SK-N-SH (cell line): Measurements from ENCODE around the gene CLC. TPM values are rescaled to one million over a fixed set of nuclear protein-coding genes. Genes with fewer than 3 reads are reported as not detected.

Experiments
- CTCF ChIA-PET: fragments of 300-600, 350-600 bp; formaldehyde crosslinking; extraction: SDS; loops from one replicate; lab custom pipeline; 2021; lab: Yijun Ruan, JAX
- POLR2A ChIA-PET: fragments of 350-600 bp; sonication (Branson Sonifier 250); formaldehyde crosslinking; extraction: SDS; loops from one replicate; lab custom pipeline; 2020; ENCODE audit warnings: antibody characterized with exemption, inconsistent platforms; lab: Yijun Ruan, JAX
- DNase-seq: peaks from one replicate; pipeline ENCODE4 v3.0.0; 2012
- H2AFZ ChIP-seq: fragments of 200-600 bp; sonication (generic); 2 replicates; pipeline ENCODE4 v1.8.1; 2016; ENCODE audit warnings: antibody characterized with exemption, mild to moderate bottlenecking, low read depth
- H3F3A ChIP-seq: fragments of 200-600 bp; sonication (generic); replicated peaks from 2 replicates; pipeline ENCODE3; 2016; ENCODE audit warnings: antibody characterized with exemption, mild to moderate bottlenecking; ENCODE audit not compliant: insufficient read depth
- H3K27ac ChIP-seq, 2 experiments: fragments of 200-500 bp in 1 of 2; fragments of 200-600 bp in 1 of 2; sonication (Bioruptor generic) in 1 of 2; sonication (generic), shearing (Covaris generic) in 1 of 2; 2 replicates each; pipeline versions ENCODE4 v1.5.1 to v1.6.1; 2014 to 2016; ENCODE audit warnings: low read depth in 2 of 2, inconsistent platforms in 1 of 2, low read length in 1 of 2, mild to moderate bottlenecking in 1 of 2, mixed read lengths in 1 of 2
- H3K27me3 ChIP-seq: fragments of 200-600 bp; sonication (generic), shearing (Covaris generic); 2 replicates; pipeline ENCODE4 v1.6.1; 2016; ENCODE audit warnings: mixed run types; ENCODE audit not compliant: insufficient read depth
- H3K36me3 ChIP-seq, 2 experiments: fragments of 200-500 bp in 1 of 2; fragments of 200-600 bp in 1 of 2; sonication (Bioruptor generic) in 1 of 2; sonication (generic) in 1 of 2; replicated peaks in 1 of 2; 2 replicates each; pipeline versions ENCODE3 to v1.5.1; 2014 to 2016; ENCODE audit warnings: low read length in 1 of 2, mild to moderate bottlenecking in 1 of 2; ENCODE audit not compliant: insufficient read depth in 2 of 2, control insufficient read depth in 1 of 2
- H3K4me1 ChIP-seq, 2 experiments: fragments of 200-500 bp in 1 of 2; fragments of 200-600 bp in 1 of 2; sonication (Bioruptor generic) in 1 of 2; sonication (generic), shearing (Covaris generic) in 1 of 2; 2 replicates each; pipeline versions ENCODE4 v1.5.1 to v1.6.1; 2014 to 2016; ENCODE audit warnings: low read depth in 1 of 2, low read length in 1 of 2, mixed run types in 1 of 2; ENCODE audit not compliant: insufficient read depth in 2 of 2, control insufficient read depth in 1 of 2
- H3K4me2 ChIP-seq: fragments of 200-600 bp; sonication (generic), shearing (Covaris generic); 2 replicates; pipeline ENCODE4 v1.6.1; 2017; ENCODE audit warnings: mixed run types
- H3K4me3 ChIP-seq, 2 experiments: fragments of 200-500 bp in 1 of 2; fragments of 200-600 bp in 1 of 2; sonication (Bioruptor generic) in 1 of 2; sonication (generic), shearing (Covaris generic) in 1 of 2; 2 replicates each; pipeline versions ENCODE4 v1.5.1 to v1.8.1; 2014 to 2016; ENCODE audit warnings: low read depth in 2 of 2, inconsistent platforms in 1 of 2, low read length in 1 of 2, mild to moderate bottlenecking in 1 of 2, mixed read lengths in 1 of 2, moderate library complexity in 1 of 2
- H3K79me2 ChIP-seq: fragments of 200-600 bp; sonication (generic); 2 replicates; pipeline ENCODE4 v1.8.1; 2017; ENCODE audit warnings: mild to moderate bottlenecking; ENCODE audit not compliant: insufficient read depth
- H3K9ac ChIP-seq: fragments of 200-600 bp; sonication (generic); 2 replicates; pipeline ENCODE4 v1.6.1; 2017; ENCODE audit warnings: mixed run types
- H3K9me2 ChIP-seq: fragments of 200-600 bp; sonication (generic); 2 replicates; pipeline ENCODE4 v1.6.1; 2017; ENCODE audit warnings: mixed run types
- H3K9me3 ChIP-seq: fragments of 200-600 bp; sonication (generic); 2 replicates; pipeline ENCODE4 v1.6.1; 2017; ENCODE audit warnings: mixed run types, mild to moderate bottlenecking, moderate library complexity
- H4K20me1 ChIP-seq: fragments of 200-600 bp; sonication (generic); 2 replicates; pipeline ENCODE4 v1.6.1; 2017; ENCODE audit warnings: mild to moderate bottlenecking, mixed run types; ENCODE audit not compliant: insufficient read depth
- CTCF ChIP-seq: fragments of 200-600 bp; sonication (generic); IDR thresholded peaks from 2 replicates; pipeline ENCODE4 v1.6.1; 2017; ENCODE audit warnings: antibody characterized with exemption, mild to moderate bottlenecking, moderate library complexity
- EZH2phosphoT487 ChIP-seq: fragments of 200-600 bp; sonication (generic); IDR thresholded peaks from 2 replicates; pipeline ENCODE4 v1.6.1; 2017; ENCODE audit warnings: low read depth, mixed run types, mild to moderate bottlenecking, antibody characterized with exemption, moderate library complexity, borderline replicate concordance
- FOXJ3 ChIP-seq: sonication (generic); formaldehyde crosslinking; IDR thresholded peaks from 2 replicates; pipeline ENCODE4 v1.5.1; 2020; ENCODE audit warnings: mild to moderate bottlenecking, missing genetic modification reagents
- JUND ChIP-seq: IDR thresholded peaks from 2 replicates; pipeline ENCODE4 v1.4.0; 2012
- MXI1 ChIP-seq: IDR thresholded peaks from 2 replicates; pipeline ENCODE4 v1.6.1; 2012; ENCODE audit warnings: mild to moderate bottlenecking, low read depth, low read length, improper control_type of control experiment
- POLR2AphosphoS5 ChIP-seq: IDR thresholded peaks from 2 replicates; pipeline ENCODE4 v1.6.1; 2012; ENCODE audit warnings: low read depth, low read length
- RCOR1 ChIP-seq: fragments of 150-350 bp; IDR thresholded peaks from 2 replicates; pipeline ENCODE4 v1.6.1; 2017; ENCODE audit warnings: antibody characterized with exemption, low read length
- SMC3 ChIP-seq: IDR thresholded peaks from 2 replicates; pipeline ENCODE4 v1.6.1; 2012; ENCODE audit warnings: low read depth, low read length, improper control_type of control experiment
- TAF1 ChIP-seq: IDR thresholded peaks from 2 replicates; pipeline ENCODE4 v1.6.1; 2012; ENCODE audit warnings: low read depth, mild to moderate bottlenecking, low read length, moderate library complexity, borderline replicate concordance
- USF1 ChIP-seq: IDR thresholded peaks from 2 replicates; pipeline ENCODE4 v1.4.0; 2012; ENCODE audit warnings: low read depth, borderline replicate concordance
- USF2 ChIP-seq: fragments of 150-350 bp; IDR thresholded peaks from 2 replicates; pipeline ENCODE4 v1.6.1; 2017; ENCODE audit warnings: antibody characterized with exemption, low read length, low read depth, borderline replicate concordance
- YY1 ChIP-seq: IDR thresholded peaks from 2 replicates; pipeline ENCODE4 v1.4.0; 2012; ENCODE audit warnings: low read depth, mild to moderate bottlenecking
- WGBS: methylation state at CpG from one replicate; pipeline ENCODE4 v1.1.6; 2017; ENCODE audit warnings: low lambda C conversion rate; 5-methylcytosine and 5-hydroxymethylcytosine counted together
- polyA plus RNA-seq, 3 experiments: library from polyadenylated mRNA; depleted of rRNA; stranded (reverse); fragments of >200 nt; gene quantifications; 2 replicates each; pipeline ENCODE4 v1.2.3, GENCODE V29; 2012
- TF ChIP-seq, protein P1 (sequence below): IDR thresholded peaks from 2 replicates; pipeline ENCODE4 v1.6.1; 2012; ENCODE audit warnings: mild to moderate bottlenecking, low read depth, low read length, moderate library complexity
- TF ChIP-seq, protein P2 (sequence below): IDR thresholded peaks from 2 replicates; pipeline ENCODE4 v1.4.0; 2012; ENCODE audit warnings: low read depth, borderline replicate concordance

The CLC gene
- polyA plus RNA-seq, 1 of the 3 experiments (the other 2 are of a cell fraction), result not detected

- ChIA-PET CTCF (no interaction called here), POLR2A (no interaction called here)
- WGBS, result 4% methylated on average over 3 of the region's 3 CpGs
- Histone ChIP-seq H3K36me3 (no peaks in the 10 kb centered on the region), H3K4me1 (no peaks in the 10 kb centered on the region), H2AFZ (no peak overlapping the region), H4K20me1 (no peaks in the 10 kb centered on the region), H3F3A (no peaks in the 10 kb centered on the region), H3K4me2 (no peak overlapping the region), H3K9me3 (no peaks in the 10 kb centered on the region), H3K9me2 (no peaks in the 10 kb centered on the region), H3K79me2 (no peaks in the 10 kb centered on the region), H3K27me3 (peaks cover 6% of the 10 kb centered on the region; the same call in 1 of the 2 replicates), H3K4me3 (no peak overlapping the region), H3K9ac (no peak overlapping the region), H3K27ac (no peak overlapping the region)
- DNase-seq, result no peak
- TF ChIP-seq CTCF (no peak), YY1 (no peak)
- TF ChIP-seq, protein P1, sequence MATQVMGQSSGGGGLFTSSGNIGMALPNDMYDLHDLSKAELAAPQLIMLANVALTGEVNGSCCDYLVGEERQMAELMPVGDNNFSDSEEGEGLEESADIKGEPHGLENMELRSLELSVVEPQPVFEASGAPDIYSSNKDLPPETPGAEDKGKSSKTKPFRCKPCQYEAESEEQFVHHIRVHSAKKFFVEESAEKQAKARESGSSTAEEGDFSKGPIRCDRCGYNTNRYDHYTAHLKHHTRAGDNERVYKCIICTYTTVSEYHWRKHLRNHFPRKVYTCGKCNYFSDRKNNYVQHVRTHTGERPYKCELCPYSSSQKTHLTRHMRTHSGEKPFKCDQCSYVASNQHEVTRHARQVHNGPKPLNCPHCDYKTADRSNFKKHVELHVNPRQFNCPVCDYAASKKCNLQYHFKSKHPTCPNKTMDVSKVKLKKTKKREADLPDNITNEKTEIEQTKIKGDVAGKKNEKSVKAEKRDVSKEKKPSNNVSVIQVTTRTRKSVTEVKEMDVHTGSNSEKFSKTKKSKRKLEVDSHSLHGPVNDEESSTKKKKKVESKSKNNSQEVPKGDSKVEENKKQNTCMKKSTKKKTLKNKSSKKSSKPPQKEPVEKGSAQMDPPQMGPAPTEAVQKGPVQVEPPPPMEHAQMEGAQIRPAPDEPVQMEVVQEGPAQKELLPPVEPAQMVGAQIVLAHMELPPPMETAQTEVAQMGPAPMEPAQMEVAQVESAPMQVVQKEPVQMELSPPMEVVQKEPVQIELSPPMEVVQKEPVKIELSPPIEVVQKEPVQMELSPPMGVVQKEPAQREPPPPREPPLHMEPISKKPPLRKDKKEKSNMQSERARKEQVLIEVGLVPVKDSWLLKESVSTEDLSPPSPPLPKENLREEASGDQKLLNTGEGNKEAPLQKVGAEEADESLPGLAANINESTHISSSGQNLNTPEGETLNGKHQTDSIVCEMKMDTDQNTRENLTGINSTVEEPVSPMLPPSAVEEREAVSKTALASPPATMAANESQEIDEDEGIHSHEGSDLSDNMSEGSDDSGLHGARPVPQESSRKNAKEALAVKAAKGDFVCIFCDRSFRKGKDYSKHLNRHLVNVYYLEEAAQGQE, result no peak
These were observed 985 bp upstream of the CLC start for GRCh38 chr19:39738814-39739213.

GRCh38 chr19:39737351-39737750 lies 478 bp downstream of the CLC start:
- POLR2A ChIA-PET, result no interaction called here
- Histone ChIP-seq H3K9ac (no peak overlapping the region), H3K27ac (no peak overlapping the region), H3K79me2 (no peaks in the 10 kb centered on the region), H3K27me3 (0 out of 2 replicates have a peak, but pooled peaks cover 6% of the 10 kb centered on the region), H3K36me3 (no peaks in the 10 kb centered on the region), H3F3A (no peaks in the 10 kb centered on the region), H3K4me2 (no peak overlapping the region), H3K9me3 (no peaks in the 10 kb centered on the region), H2AFZ (no peak overlapping the region), H4K20me1 (no peaks in the 10 kb centered on the region), H3K4me1 (no peaks in the 10 kb centered on the region), H3K9me2 (no peaks in the 10 kb centered on the region), H3K4me3 (no peak overlapping the region)
- CTCF ChIA-PET, result no interaction called here
- no peak for DNase-seq
- 0% methylated on average over 2 of the region's 3 CpGs for WGBS
- TF ChIP-seq USF2, result no peak
- no peak for TF ChIP-seq USF1
- no peak for TF ChIP-seq TAF1
- TF ChIP-seq, protein P2, sequence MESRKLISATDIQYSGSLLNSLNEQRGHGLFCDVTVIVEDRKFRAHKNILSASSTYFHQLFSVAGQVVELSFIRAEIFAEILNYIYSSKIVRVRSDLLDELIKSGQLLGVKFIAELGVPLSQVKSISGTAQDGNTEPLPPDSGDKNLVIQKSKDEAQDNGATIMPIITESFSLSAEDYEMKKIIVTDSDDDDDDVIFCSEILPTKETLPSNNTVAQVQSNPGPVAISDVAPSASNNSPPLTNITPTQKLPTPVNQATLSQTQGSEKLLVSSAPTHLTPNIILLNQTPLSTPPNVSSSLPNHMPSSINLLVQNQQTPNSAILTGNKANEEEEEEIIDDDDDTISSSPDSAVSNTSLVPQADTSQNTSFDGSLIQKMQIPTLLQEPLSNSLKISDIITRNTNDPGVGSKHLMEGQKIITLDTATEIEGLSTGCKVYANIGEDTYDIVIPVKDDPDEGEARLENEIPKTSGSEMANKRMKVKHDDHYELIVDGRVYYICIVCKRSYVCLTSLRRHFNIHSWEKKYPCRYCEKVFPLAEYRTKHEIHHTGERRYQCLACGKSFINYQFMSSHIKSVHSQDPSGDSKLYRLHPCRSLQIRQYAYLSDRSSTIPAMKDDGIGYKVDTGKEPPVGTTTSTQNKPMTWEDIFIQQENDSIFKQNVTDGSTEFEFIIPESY, result no peak
- TF ChIP-seq EZH2phosphoT487, result no peak
- no peak for TF ChIP-seq FOXJ3 (CRISPR knock-in tag)
- no peak for TF ChIP-seq SMC3
- TF ChIP-seq JUND, result no peak
- TF ChIP-seq MXI1, result no peak
- no peak for TF ChIP-seq POLR2AphosphoS5
- TF ChIP-seq RCOR1, result no peak
